Hematopoietic multipotent progenitor cell treated with erythropoietin and hydrocortisone succinate and interleukin-3 and kit ligand, for 4 days (in vitro differentiated cells): ENCODE data around the gene ATP8A2.
"Not testable (repeated sequence)": the region's sequence is repeated elsewhere in the genome, so short reads cannot be mapped to it uniquely, and the experiment has no call there.

Experiments
- DNase-seq: peaks from one replicate; pipeline ENCODE4 v3.0.0-alpha.2; 2015

ATP8A2 gene

DNA sequence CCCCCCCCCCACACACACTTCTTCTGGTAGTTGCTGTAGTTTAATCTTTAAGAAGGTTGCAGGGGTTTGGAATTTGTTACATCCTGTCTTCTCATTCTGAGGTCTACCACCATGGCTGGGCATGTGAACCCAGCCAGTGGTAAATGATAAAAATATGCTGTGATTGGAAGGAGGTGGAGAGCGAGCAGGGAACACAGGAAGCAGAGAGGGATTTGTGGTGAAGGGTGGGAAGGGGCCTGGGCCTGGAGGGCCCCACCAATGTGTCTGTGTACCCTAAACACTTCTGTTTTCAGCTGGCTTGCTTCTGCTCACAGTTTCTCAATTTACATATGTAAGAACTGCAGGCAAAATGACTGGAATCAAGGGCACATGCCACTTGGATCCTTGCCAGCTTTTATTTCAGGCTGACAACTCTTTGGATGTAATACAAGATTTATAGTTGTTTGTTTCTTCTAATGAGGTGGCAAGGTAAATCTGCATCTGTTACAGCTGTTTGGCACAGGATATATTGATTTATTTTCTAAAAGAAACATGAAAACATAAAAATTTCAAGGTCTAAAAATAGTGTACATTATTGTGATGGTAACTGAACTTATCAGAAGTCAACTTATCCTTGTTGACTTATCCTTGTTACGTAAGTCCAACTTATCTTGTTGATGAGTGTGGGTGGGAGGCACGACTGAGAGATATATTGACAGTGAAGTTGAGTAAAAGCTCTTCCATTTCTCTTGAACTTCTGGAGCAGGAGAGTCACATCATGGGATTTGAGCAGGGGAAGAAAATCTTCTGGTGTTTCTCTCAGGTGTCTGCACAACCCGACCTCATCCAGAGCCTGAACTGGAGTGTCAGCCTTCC is 366.8 kb downstream of the ATP8A2 start:
- DNase-seq: peak; percentile 22

DNA sequence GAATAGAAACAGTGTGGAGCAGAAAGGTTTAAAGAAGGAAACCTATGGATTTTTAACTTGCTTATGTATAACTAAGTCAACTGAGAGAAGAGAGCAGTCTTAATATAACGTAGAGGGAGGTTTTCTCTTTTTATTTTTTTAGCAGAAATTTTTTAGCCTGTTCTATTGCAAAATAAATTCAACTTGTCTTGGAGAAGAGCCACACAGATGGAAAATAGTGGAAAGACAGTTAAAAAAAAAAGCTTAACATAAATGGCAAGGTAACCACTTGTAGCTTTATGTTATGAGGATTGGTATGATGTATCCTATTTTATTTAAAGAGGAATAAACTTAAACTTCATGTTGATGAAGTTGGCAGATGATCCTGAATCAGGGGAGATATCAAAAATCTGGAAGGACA is 367.6 kb downstream of the ATP8A2 start:
- no peak for DNase-seq

DNA sequence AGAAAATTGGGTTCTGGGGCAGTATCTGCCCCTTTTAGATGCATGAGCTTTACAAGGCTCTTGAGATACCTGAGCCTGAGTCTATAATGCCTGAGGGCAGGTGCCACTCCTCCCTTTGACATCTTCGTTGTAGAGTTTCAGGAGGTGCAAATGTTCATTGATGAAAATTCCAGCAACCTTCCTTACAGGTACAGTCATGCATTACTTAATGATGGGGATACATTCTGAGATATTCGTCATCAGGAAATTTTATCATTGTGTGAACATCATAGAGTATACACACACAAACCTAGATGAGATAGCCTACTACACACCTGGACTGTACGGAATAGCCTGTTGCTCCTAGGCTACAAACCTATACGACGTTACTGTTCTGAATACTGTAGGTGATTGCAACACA is 370.0 kb downstream of the ATP8A2 start:
- DNase-seq: no peak

DNA sequence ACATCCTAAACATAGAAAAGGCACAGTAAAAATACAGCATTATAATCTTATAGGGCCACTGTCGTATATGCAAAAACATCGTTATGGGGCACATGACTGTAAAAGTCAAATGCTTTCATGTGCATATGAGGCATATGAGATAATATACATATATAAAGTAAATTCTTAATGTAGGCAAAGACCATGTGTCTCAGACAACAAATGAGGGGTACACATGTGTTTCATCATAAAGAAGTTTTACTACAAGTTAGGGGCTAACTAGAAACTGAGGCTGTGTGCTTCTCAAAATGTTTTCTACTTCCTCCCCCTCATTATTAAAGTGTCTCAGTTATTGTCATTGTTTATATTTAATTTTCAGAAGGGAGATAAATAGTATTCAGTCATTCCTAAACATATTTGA is 370.4 kb downstream of the ATP8A2 start:
- no peak for DNase-seq

DNA sequence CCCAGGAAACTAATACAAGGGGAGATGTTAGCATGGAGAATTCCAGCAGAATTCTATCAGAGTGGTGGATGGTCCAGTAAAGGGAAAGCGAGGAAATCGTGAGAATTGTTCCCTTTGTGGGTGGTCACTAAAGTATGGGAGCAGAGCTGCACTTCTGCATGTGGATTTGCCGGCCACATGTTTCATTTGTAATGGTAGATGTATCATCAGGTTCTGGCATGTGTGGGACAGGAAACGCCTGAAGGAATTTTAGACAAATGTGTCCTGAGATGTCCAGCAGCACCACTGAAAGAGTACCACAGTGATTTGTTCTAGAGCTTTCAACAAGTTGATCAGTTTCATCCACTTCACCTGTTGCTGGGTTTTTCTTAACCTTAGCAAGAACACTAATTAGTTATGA is 371.6 kb downstream of the ATP8A2 start:
- DNase-seq: no peak

DNA sequence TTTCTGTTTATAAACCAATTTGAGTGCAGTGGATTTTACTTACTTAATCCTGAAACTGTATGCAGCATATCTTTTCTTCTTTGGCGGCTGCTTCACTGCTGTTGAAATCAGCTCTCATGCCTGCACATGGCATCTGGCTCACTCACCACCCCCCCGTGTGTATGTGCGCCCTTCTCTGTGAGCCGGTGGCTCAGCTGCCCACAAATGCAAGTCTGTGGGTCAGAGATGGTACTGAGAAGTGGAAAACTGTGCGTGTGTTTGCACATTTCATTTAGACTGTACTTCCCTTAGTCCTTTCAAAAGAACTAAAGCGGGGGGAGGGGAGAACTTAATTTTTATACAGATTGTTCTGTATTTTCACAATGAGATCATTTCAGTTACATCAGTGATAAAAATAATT is 372.4 kb downstream of the ATP8A2 start:
- DNase-seq: peak; percentile 46

DNA sequence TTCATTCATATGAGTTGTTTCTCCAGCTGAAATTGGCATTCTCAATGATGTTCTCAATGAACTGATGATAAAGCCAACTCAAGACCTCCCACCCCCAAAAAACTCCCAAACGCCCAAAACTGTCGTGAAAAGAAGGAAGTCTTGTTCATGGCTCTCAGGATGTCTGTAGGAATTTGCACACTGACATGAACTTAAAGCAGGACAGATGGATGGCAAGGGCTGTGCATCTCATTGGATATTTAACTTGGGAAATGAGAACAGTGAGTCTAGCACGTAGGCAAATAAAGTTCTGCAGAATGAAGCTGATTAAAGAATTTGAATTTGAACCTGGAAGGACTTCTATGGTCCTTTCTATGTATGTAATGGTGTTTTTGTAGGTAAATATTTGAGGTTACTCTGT is 374.4 kb downstream of the ATP8A2 start:
- no peak for DNase-seq

DNA sequence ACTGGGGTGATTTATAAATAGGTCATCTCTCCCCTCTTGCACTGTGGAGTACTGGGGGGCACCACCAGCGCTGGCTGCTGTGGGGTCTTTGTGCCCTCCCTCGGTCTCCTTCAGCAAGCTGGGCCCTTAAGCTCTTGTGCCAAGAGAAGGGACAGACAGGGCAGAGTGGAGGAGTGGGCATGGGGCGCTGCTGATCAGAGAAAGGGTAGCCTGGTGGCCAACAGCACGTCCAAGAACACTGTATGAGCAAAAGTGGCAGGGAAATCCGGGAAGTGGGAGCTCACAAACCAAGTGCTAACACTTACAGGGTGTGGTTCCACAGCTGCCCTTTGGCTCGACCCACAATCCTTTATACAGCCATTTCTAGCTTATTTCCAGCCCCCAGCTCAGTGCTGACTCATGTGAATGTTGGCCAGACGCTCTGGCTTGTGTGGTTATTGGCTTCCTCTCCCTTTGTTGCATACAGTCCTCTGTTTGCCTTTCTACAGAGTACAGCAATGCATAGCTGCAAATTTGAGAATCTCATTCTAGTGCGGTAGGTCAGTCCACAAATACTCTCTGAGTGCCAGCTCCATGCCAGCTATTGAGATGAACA is 381.3 kb downstream of the ATP8A2 start:
- peak; percentile 90 for DNase-seq

DNA sequence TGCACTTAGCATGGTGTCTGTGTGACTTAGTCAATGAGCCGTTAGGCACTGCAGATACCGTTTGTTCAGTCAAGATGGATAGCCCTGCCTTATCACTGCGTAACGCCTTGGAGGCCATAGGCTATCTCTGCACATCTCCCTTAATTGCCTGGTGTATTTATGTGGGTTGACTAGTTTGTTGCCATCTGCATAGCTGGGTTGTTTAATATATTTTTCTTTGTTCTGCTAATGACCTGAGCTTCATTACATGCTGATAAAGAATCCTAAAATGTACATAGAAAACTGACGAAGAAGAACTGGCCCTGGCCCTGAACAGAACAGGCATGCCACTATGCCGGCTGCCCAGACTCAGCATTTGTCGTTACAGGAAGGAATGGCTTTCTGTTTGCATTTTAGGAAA is 382.2 kb downstream of the ATP8A2 start:
- DNase-seq: peak; percentile 84

DNA sequence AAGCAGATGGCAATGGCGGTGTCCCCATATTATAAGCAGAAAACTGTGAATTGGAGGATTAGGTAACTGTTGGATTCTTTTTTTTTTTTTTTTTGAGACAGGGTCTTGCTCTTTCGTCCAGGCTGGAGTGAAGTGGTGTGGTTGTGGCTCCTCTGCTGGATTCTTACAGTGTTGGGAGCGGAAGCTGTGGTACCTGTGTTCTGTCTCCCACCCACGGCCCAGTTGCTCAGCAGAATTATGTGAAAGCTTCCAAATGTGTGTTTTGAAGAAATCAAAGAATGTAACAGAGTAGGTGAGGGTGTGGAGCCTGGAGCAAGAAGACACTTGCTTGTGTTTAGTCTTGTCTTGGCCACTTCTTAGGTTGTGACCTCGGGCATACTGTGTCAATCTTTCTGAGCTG is 384.5 kb downstream of the ATP8A2 start:
- no peak for DNase-seq

DNA sequence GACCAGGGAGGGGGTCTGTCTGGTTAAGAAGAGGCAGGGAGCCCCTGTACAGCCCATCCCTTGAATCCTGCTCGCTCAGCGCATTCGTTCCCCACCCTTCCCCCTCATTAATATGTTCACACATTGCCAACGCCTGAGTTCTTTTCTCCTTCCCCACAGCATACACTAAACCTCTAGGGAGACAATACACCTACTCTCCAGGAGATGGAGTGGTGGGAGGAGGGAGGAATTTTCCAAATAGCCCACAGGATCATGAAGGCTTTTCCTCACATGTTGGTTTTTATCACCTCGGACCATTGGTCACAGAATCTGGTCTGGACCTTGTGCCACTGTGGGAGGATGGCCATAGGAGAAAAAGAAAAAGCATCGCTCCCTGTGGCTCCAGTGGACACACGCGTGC is 385.1 kb downstream of the ATP8A2 start:
- no peak for DNase-seq

DNA sequence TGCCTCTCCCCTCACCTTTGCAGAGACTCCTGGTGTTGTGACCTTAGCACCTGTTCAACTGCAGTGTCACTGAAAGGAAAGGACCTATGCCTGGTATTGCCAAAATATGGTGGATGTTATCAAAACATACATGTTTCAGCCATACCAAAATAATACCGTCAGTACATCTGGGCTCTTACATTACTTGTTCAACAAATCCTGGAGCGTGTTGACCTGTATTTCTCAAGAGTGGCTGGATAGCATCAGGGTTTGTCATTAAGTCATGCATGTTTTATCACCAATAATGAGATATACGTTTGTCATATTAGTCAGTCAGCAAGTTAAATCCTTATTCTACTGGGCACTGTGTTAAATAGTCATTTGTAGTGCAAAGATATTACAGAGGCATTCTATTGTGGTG is 389.3 kb downstream of the ATP8A2 start:
- no peak for DNase-seq

DNA sequence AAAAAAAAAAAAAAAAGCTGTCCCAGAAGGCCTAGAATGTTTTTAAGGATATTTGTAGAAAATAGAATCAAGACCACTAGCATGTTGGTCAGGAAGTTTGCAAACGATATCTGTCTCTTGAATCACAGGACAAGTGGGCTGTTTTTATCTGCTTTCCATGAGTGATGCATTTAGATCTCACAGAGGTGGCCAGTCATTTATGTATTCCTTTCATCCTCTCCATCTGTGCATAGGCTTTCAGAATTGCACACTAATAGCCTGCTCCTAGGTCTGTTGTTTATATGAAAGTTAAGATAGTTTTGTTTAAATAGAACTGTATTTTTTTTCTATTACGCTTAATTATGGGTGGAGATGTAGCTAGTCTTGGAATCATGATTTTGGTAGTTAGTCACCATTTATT is 390.5 kb downstream of the ATP8A2 start:
- no peak for DNase-seq

DNA sequence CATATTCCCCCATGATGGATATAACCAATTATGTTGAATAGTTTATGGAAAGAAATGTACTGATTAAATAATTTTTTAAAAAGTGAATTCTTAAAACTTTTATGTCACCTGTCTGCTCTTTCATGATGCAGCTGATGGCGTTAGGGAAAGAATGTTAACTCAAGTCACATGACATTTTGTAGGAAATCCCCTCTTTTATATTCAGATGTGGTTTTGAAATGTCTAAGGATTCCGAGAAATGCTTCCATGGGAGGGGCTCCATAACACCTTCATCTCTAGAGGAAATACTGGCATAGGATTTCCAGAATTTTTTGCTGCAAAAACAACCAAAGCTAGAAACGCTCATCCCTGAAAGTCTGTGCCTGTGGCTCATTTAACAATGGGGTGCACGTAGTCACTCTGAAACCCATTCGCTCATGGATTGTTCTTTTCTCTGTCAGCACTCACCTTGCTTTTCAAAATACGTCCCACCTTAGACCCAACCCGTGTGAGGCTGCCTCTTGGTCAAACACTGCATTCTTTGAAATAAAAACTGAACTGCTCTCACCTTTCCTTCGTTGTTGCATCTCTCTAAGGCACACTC is 391.1 kb downstream of the ATP8A2 start:
- no peak for DNase-seq

DNA sequence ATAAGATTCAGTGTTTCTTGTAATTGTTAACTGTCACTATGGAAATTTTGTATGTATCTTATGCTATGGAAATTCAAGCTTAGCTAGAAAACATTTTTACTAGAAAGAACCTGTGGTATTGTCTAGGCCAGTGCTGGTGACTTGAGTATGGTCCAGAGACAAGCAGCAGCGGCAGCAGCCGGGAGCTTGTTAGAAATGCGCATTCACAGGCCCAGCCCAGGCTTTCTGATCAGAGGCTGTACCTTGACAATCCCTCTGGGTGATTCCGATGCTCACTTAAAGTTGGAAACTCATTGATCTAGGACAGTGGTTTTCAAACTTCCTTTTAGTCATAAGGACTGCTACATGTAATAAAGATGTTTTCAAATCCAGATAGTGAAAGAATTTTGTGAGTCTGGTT is 392.6 kb downstream of the ATP8A2 start:
- no peak for DNase-seq

DNA sequence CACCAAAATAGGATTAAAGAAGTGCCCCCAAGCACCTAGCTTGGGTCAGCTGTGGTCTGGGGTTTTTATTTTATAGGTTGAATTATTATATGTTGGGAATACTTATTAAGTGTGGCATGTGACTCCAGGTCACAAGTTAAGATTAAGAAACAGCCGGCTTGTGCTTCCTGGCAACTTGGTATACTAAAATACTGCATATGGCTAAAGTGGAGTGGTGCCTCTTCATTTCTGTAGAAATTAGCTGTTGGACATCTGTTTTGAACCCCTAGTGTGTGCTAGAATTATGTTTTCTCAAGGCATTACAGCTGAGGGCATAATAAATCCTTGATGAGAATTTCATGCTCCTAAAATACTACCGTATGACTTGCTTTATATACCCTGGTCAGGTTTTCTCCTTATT is 393.5 kb downstream of the ATP8A2 start:
- DNase-seq: no peak

DNA sequence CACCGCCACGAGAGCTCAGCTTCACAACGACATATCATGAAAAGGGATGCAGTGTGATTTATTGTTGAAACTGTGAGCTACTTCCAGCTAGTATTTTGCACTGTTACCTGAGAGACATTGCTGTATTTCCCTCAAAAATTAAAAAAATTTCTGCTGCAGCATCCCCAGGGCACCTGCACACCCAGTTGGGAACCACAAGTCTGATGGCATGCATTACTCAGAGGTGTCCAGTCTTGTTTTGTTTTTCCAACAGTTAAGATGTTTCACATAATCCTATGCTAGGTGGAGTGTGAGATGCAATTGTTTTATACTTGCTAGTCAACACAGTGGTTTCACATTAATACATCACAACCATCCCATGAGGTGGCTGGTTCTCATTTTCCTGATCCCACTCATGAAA is 394.8 kb downstream of the ATP8A2 start:
- no peak for DNase-seq

DNA sequence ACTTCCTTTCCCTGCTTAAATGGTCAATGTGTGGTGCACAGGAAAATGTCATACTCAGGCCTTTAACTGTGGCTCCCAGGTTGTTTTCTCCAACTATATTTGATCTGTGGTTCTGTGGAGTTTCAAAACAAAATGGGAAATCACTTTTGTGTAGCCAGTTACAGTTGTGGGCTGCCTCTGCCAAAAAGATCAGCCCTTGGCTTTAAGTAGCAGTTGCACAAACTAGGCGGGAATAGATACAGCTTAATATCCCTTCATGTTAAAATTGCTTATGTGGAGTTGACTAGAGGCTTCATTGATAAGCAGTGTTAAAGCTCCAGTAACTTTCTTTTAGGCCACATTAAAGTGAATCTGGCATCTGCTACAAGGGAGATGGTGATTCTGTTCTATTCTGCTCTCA is 395.2 kb downstream of the ATP8A2 start:
- no peak for DNase-seq

DNA sequence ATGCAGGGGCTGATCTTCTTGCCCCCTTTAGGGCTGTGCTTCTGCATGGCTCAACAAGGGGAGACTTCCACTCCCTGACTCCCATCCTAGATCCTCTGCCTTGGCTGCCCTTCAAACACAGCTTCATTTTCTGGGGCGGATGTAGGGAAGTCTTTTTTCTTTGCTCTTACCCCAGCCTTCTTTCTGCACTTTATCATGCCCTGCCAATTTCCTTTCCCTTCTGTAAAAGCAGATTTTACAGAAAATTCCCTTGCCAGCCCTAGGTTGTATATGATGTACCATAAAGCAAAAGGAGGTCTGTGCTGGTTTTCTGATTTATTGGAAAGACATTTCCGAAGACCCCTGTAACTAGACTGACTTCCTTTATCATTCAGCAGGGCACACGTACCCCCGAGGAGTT is 396.6 kb downstream of the ATP8A2 start:
- DNase-seq: no peak

DNA sequence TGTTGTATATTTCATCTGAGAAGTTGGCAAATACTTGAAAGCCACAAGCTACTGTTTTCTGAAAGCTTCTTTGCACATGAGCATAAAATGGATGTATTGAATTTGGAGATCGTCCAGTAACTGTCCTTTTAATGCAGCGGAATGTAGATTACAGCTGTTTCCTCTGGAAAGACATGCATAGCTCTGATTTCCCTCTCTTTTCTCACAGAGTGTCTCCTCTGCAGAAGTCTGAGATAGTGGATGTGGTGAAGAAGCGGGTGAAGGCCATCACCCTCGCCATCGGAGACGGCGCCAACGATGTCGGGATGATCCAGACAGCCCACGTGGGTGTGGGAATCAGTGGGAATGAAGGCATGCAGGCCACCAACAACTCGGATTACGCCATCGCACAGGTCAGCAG is 397.1 kb downstream of the ATP8A2 start:
- no peak for DNase-seq

DNA sequence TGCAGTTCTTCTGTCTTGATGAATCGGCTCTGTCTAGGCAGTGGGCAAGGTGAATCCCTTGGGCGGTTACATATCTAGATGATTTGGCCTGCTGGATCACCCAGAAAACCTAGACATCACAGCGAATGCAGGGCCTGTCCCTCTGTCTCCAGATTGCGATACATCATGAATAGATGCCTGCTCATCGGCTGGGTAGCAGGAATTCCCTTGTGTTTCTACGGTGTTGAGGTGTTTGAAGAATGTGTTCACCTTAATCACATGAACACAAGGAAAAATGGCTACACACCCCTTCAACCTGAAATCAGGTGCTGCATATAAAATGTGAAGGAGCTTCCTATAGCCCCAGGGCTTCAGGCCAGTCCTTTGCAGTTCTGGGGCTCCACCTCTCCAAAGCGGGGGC is 398.8 kb downstream of the ATP8A2 start:
- DNase-seq: no peak

DNA sequence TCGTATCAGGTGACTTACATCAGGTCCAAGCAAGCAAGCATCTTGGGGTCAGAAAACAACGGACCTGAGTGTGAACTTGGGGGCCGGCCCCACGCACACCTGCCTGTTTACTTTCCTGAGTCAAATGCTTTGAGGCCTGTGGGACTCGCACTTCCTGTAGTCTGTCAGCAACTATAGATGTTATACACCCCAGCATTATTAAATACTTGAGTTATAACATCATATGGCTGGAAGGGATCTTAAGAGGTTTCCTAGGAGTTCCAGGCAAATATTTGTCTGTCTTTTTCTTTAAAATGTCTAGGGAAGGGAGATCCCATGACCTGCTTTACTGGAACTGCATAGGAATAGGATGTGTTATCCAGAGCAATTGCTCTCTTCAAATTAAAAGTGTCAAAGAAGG is 399.4 kb downstream of the ATP8A2 start:
- no peak for DNase-seq

DNA sequence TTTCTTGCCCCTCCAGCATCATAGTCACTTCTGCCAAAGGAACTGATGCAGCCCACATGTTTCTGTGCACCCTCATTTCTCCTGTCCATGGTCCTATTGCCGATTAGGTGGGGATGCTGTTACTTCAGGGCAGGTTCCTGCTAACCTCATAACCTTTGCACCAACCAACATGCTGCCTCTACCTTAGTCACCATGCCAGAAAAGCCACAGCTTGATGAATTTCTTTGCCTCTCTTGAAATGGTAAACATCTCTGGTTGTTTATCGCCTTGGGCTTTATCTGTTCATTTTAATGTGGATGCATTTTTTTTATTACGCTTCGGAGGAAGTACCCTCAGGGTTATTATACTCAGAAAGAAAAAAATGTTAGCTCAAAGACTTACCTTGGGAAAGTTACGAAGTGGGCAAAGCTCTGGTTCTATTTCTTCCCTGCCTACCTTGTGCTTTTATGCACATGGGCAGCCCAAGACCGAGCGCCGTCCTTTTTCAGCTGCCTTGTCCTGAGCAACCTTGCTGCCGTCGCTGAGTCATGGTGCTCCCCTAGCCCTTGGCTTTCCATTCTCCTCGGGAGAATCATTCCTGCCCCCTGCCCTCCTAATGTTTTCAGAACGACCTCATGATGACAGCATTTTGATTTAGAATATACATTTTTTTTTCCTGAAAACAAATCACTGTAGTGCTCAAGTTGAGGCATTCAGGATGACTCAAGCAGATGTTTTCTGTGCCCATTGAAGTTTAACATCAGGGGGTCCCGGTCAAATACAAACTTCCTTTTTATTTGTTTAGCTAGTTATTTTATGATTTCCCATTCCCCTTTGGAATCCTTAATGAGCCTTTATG is 400.1 kb downstream of the ATP8A2 start:
- no peak for DNase-seq

DNA sequence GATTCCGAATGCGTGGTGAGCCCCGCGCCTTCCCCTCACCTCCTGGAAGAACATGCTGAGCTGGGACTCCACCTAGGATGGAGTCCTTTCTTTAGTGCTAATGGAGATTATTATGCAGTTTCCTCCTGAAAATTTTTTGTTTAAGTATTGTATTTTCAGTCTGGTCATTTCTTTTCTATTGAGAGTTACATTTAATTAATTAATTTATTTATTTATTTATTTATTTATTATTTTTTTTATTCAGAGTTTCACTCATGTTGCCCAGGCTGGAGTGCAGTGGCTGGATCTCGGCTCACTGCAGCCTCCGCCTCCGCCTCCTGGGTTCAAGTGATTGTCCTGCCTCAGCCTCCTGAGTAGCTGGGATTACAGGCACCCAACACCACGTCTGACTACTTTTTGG is 400.8 kb downstream of the ATP8A2 start:
- DNase-seq: not testable (repeated sequence)
